B cell (primary cell): Measurements from ENCODE around the gene SDR9C7.

ENCODE experiments used
- EZH2 ChIP-seq: IDR thresholded peaks from 2 replicates; pipeline ENCODE4 v1.6.1; 2012; ENCODE audit warnings: borderline replicate concordance, low read depth, mild to moderate bottlenecking, moderate library complexity, low read length; ENCODE audit not compliant: insufficient read depth, poor library complexity, severe bottlenecking
- TF ChIP-seq, protein P1 (sequence below): fragments of 200-600 bp; IDR thresholded peaks from one replicate; pipeline ENCODE4 v1.8.0; 2022; ENCODE audit warnings: antibody characterized with exemption, mild to moderate bottlenecking

DNA sequence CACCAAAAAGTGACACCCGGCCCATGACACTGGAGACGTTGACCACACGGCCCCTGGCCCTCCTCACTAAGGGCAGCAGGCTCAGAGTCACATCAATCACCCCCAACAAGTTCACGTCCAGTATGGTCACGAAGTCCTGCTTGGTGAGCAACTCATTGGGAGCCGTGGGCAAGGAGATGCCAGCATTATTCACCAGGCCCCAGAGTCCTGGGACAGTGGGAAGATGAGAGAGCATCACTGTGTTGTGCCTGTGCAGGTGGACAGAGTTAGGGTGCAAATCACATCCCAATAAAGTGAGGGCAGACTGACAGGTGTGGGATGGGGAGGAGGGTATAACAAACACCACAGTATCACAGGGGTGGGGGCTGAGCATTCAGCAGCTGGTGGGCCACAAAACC, 20.7 kb upstream of the SDR9C7 start:
- TF ChIP-seq, protein P1, sequence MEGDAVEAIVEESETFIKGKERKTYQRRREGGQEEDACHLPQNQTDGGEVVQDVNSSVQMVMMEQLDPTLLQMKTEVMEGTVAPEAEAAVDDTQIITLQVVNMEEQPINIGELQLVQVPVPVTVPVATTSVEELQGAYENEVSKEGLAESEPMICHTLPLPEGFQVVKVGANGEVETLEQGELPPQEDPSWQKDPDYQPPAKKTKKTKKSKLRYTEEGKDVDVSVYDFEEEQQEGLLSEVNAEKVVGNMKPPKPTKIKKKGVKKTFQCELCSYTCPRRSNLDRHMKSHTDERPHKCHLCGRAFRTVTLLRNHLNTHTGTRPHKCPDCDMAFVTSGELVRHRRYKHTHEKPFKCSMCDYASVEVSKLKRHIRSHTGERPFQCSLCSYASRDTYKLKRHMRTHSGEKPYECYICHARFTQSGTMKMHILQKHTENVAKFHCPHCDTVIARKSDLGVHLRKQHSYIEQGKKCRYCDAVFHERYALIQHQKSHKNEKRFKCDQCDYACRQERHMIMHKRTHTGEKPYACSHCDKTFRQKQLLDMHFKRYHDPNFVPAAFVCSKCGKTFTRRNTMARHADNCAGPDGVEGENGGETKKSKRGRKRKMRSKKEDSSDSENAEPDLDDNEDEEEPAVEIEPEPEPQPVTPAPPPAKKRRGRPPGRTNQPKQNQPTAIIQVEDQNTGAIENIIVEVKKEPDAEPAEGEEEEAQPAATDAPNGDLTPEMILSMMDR, result no peak
- TF ChIP-seq EZH2, result no peak
